Right ventricle myocardium superior (tissue), 1 donor: ENCODE measurements around the gene RSRC1. TPM values are rescaled to one million over a fixed set of nuclear protein-coding genes. Genes with fewer than 3 reads are reported as not detected.
"Not testable (repeated sequence)": the region's sequence is repeated elsewhere in the genome, so short reads cannot be mapped to it uniquely, and the experiment has no call there.

Source experiments
- ATAC-seq: fragments of 200-7000 bp; cut with Tn5 transposase; one replicate; pipeline ENCODE4 v1.9.1; 2020; ENCODE audit warnings: mild to moderate bottlenecking; ENCODE audit not compliant: poor library complexity
- DNase-seq: peaks from one replicate; pipeline ENCODE4 v3.0.0-alpha.2; 2020
- intact Hi-C: fragments of 100-400 bp; cut with DNase I; formaldehyde crosslinking; loops from one replicate; pipeline ENCODE4 v1.11.2; 2022
- total RNA-seq: library from RNA; stranded (reverse); fragmentation: NEBNext Ultra II Directional; extraction: Animal tissue kit (Norgen Biotek cat#: 25700); gene quantifications from one replicate; pipeline ENCODE4 v1.2.1, GENCODE V29; 2021
- donor health status: DM: no; HTN: yes; CAD: no; lungs with severe emphysema.

Gene RSRC1
- total RNA-seq, 1 donor from 2014 or later = 19.5 TPM

- ATAC-seq (no peak), DNase-seq (no peak)
- intact Hi-C loops = no loop called here
Observed at GRCh38 chr3:158522221-158523136, 412.6 kb downstream of the RSRC1 start.

- intact Hi-C loops = no loop called here
- DNase-seq = no peak
Observed at GRCh38 chr3:158528076-158528674, 418.3 kb downstream of the RSRC1 start.

GRCh38 chr3:158531334-158531733, 421.4 kb downstream of the RSRC1 start:
- no peak for DNase-seq
- intact Hi-C loops = loop anchor here (5.0 kb wide), 1 partner anchor 914 kb away; no protein-coding TSS in a partner anchor
- ATAC-seq = no peak

More at GRCh38 chr3:158528076-158528674, 418.3 kb downstream of the RSRC1 start:
- ATAC-seq = no peak

GRCh38 chr3:158532099-158532734, 422.3 kb downstream of the RSRC1 start:
- ATAC-seq (no peak), DNase-seq (no peak)
- intact Hi-C loops = loop anchor here (5.0 kb wide), 1 partner anchor 915 kb away; no protein-coding TSS in a partner anchor

- DNase-seq = no peak
- ATAC-seq = no peak
- intact Hi-C loops = no loop called here
Observed at GRCh38 chr3:158535918-158536317, 426.0 kb downstream of the RSRC1 start.

- intact Hi-C loops = no loop called here
- ATAC-seq (peak; percentile 82), DNase-seq (no peak)
Observed at GRCh38 chr3:158539414-158540014, 429.6 kb downstream of the RSRC1 start.

- intact Hi-C loops = no loop called here
- ATAC-seq (no peak), DNase-seq (no peak)
Observed at GRCh38 chr3:158540066-158540465, 430.2 kb downstream of the RSRC1 start.

GRCh38 chr3:158548691-158549090, 438.8 kb downstream of the RSRC1 start:
- ATAC-seq = no peak
- DNase-seq = no peak
- intact Hi-C loops = no loop called here

GRCh38 chr3:158549938-158550337, 440.0 kb downstream of the RSRC1 start:
- DNase-seq, ATAC-seq, intact Hi-C loops: not testable (repeated sequence)

- DNase-seq (no peak), ATAC-seq (no peak)
- intact Hi-C loops = no loop called here
Observed at GRCh38 chr3:158552124-158552523, 442.2 kb downstream of the RSRC1 start.

GRCh38 chr3:158559504-158559903, 449.6 kb downstream of the RSRC1 start:
- intact Hi-C loops = no loop called here
- no peak for DNase-seq

GRCh38 chr3:158560979-158561378, 451.1 kb downstream of the RSRC1 start:
- ATAC-seq = peak; percentile 19
- no peak for DNase-seq
- intact Hi-C loops = no loop called here

More at GRCh38 chr3:158559504-158559903, 449.6 kb downstream of the RSRC1 start:
- no peak for ATAC-seq

GRCh38 chr3:158562674-158563073, 452.8 kb downstream of the RSRC1 start:
- intact Hi-C loops = no loop called here
- ATAC-seq = peak; percentile 17
- no peak for DNase-seq

GRCh38 chr3:158563076-158563475, 453.2 kb downstream of the RSRC1 start:
- ATAC-seq (peak; percentile 77), DNase-seq (no peak)
- intact Hi-C loops = no loop called here

GRCh38 chr3:158565076-158565475, 455.2 kb downstream of the RSRC1 start:
- intact Hi-C loops = no loop called here
- ATAC-seq (no peak), DNase-seq (no peak)

GRCh38 chr3:158568784-158569183, 458.9 kb downstream of the RSRC1 start:
- intact Hi-C loops = no loop called here
- ATAC-seq (no peak), DNase-seq (no peak)

- ATAC-seq (peak; percentile 7), DNase-seq (no peak)
- intact Hi-C loops = no loop called here
Observed at GRCh38 chr3:158569794-158570193, 459.9 kb downstream of the RSRC1 start.

GRCh38 chr3:158570999-158571702, 461.3 kb downstream of the RSRC1 start, which contains the start of gene MLF1:
Gene MLF1, plus strand, starts transcription at chr3:158571194. Its CDS starts 107 bp downstream, at chr3:158571301.
- ATAC-seq (peak; percentile 98), DNase-seq (peak; percentile 98)
- intact Hi-C loops = no loop called here
